HG02798 (cell line): ENCODE results near the gene ID1.
"Not testable (repeated sequence)": the region's sequence is repeated elsewhere in the genome, so short reads cannot be mapped to it uniquely, and the experiment has no call there.

Experiments
- ATAC-seq: cut with Tn5 transposase; IDR thresholded peaks from one replicate; pipeline ENCODE4 v1.9.1; 2021; ENCODE audit warnings: mild to moderate bottlenecking; ENCODE audit not compliant: unreplicated experiment, poor library complexity

ID1 gene

DNA sequence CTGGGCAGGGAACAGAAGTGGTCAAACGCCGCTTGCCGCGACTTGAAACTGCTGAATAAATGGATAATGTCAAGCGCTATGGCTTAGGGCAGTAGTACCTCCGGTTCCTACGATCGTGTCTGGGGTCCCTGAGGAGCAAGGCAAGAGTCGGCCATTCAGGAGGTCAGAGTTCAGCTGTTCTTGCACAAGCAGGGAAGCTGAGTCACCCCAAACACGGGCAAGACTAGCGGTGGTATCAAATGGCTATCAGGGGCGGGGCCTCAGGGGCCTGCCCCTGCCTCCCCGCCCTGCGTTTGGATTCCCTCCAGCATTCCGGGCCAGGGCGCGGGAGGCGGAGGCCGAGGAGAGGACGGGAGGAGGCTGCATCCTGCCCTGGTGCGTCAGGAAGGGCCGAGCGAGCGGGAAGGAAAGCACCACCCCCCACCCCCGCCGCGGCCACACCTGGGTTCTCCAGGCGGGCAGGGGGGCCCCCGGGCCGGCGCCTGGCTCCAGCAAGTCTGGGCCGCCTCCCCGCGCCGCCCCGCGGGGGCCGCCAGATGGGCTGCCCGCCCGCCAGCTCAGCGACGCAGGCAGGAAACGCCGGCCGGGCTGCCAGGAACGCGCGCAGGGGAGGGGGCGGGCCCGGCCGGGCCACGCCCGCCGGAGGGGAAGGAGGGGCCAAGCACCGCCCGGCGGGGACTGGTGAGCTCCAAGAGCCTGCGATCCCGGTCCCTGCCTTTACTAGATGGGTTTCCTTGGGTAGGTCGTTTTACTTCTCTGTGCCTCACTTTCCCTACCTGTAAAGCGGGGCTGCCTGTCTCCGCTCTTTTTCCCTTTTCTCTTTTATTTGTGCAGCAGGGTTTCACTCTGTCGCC, 32.2 kb upstream of the ID1 start:
- ATAC-seq = peak; percentile 89

DNA sequence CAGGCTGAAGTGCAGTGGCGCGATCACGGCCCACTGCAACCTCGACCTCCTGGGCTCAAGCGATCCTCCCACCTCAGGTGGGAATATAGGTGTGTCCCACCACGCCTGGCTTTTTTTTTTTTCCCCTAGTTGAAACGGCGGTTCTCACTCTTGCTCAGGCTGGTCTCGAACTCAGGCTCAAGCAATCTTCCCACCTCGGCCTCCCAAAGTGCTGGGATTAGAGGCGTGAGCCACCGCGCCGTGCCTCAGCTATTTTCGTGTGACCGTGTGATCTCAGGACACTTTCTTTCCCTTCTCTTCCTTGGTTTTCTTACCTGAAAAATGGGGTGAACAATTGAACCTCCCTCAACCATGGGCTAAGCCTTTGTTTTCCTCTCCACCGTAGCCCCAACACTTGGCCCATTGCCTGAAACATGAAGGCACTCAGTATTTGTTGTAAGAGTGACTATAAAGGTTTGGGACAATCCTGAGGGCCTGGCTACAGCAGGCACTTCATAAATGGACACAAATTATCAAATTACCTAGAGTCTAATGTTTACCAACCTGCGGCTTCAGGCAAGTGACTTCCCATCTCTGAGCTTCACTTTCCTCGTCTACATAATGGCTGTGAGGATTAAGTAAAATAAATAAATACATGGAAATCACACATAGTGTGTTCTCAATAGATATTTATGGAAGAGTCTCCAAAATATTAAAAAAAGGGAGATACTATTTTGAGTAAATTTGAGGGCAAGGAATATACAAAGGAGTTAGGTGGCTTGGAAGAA, 31.4 kb upstream of the ID1 start:
- ATAC-seq = no peak

DNA sequence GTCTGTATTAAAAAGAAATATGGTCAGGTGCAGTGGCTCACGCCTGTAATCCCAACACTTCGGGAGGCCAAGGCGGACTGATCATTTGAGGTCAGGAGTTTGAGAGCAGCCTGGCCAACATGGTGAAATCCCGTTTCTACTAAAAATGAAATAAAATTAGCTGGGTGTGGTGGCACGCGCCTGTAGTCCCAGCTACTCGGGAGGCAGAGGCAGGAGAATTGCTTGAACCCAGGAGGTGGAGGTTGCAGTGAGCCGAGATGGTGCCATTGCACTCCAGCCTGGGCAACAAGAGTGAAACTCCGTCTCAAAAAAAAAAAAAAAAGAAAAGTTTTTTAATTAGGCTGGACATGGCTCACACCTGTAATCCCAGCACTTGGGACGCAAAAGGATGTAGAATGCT, 30.1 kb upstream of the ID1 start:
- not testable (repeated sequence) for ATAC-seq

DNA sequence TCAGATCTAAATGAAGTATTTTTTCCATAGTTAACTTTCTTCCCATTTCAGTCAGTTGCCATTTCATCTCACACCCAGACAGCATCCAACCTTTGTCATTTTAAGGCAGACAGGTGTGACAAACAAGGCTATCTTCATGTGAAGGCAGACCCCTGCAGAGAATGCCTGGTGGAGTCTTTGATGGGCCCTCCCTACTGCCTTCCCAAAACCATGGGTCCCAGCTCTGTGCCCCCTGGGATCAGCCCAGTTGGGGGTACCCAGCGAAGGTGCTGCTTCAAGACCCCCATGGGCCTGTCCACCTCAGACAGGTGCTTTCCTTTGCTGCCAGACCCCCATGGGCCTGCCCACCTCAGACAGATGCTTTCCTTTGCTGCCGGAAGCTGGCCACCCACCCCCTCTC, 28.3 kb upstream of the ID1 start:
- no peak for ATAC-seq

DNA sequence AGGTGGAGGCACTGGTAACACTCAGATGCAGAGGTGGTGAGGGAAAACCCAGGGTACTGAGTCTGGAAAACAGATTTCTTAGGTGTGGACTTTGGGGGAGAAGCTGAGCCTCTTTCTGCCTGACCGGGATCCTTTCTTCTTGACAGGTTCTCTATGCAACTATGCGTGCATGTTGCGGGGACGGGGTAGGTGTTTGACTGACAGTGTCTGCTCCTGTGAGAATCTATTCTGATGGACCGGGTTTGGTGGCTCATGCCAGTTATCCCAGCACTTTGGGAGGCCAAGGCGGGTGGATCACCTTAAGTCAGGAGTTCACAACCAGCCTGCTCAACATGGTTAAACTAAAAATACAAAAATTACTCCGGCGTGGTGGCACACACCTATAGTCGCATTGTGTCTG, 27.9 kb upstream of the ID1 start:
- no peak for ATAC-seq

DNA sequence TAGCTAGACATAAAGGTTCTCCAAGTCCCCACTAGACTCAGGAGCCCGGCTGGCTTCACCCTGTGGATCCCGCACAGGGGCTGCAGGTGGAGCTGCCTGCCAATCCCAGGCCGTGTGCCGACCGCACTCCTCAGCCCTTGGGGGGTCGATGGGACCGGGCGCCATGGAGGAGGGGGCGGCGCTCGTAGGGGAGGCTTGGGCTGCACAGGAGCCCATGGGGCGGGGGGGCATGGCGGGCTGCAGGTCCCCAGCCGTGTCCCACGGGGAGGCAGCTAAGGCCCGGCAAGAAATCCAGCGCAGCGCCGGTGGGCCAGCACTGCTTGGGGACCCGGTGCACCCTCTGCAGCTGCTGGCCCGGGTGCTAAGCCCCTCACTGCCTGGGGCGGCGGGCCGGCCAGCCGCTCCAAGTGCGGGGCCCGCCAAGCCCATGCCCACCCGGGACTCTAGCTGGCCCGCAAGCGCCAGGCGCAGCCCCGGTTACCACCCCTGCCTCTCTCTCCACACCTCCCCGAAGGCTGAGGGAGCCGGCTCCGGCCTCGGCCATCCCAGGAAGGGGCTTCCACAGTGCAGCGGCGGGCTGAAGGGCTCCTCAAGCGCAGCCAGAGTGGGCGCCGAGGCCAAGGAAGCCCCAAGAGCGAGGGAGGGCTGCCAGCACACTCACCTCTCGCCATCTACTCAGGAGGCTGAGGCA, 26.5 kb upstream of the ID1 start:
- no peak for ATAC-seq

DNA sequence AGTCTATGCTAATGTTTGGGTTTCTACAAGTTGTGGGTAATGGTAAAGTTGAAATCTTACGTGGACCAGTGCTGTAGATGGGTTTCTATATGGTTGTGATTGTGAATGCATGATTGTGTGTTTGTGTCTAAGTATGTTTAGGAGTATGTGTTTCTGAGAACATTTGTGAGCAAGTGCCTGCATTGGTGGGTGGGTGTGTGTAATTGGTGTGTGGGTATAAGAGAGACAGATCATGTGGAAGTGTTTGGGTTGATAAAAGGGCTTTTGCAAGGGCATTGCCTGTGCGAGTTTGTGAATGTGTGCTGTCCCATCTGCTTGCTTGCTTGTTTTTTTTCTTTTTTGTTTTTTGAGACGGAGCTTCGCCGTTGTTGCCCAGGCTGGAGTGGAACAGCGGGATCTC, 25.8 kb upstream of the ID1 start:
- no peak for ATAC-seq

DNA sequence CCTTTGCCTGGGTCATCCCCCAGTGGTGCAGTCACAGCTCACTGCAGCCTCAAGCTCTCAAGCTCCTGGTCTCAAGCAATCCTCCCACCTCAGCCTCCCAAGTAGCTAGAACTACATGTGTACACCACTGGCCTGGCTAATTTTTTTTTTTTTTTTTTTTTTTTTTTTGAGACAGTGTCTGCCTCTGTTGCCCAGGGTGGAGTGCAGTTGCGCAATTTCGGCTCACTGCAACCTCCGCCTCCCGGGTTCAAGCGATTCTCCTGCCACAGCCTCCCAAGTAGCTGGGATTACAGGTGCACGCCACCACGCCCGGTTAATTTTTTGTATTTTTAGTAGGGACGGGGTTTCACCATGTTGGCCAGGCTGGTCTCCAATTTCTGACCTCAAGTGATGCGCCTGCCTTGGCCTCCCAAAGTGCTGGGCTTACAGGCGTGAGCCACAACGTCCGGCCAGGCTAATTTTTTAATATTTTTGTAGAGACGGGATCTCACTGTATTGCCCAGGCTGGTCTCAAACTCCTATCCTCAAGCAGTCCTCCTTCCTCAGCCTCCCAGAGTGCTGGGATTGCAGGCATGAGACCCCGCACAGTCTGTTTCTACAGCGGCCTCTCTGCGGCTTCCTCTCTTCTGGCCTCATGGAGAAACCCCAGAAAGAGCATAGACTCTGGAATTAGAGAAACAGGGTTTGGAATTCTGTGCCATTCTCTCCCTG, 25.0 kb upstream of the ID1 start:
- not testable (repeated sequence) for ATAC-seq

DNA sequence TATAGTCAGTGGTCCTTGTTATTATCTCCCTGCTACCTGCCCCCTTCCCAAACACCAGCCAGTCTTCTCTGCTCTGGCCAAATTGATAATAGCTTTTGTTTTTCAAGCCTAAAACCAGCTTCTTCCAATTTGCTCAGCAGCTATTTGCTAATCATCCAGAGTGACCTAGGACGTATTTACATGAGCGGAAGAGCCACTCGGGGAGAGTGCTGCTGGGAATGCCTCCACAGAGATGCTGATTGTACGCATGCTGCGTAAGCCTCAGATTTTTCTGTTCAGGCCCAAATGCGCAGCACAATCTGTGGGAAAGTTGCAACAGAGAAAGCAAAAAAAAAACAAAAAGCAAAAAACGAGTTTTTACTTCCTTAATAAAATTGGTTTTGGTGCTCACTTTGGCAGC, 24.4 kb upstream of the ID1 start:
- no peak for ATAC-seq

DNA sequence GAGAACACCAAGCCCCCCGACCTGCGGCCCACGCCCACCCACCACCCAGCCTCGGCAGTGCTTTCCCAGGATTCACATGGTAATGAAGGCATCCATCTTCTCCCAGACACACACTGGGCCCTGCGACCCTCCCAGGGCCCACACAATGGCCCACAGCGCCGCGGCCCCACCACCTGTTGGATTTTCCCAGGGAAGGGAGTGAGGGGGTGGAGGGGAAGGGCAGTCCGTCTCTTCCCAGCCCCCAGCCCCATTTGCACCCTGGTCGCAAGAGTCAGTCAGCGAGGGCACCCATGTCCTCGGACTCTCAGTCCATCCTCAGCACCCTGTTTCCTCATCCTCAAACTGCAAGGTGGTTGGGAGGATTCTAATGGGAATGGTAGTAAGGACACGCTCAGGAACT, 23.7 kb upstream of the ID1 start:
- ATAC-seq = no peak

DNA sequence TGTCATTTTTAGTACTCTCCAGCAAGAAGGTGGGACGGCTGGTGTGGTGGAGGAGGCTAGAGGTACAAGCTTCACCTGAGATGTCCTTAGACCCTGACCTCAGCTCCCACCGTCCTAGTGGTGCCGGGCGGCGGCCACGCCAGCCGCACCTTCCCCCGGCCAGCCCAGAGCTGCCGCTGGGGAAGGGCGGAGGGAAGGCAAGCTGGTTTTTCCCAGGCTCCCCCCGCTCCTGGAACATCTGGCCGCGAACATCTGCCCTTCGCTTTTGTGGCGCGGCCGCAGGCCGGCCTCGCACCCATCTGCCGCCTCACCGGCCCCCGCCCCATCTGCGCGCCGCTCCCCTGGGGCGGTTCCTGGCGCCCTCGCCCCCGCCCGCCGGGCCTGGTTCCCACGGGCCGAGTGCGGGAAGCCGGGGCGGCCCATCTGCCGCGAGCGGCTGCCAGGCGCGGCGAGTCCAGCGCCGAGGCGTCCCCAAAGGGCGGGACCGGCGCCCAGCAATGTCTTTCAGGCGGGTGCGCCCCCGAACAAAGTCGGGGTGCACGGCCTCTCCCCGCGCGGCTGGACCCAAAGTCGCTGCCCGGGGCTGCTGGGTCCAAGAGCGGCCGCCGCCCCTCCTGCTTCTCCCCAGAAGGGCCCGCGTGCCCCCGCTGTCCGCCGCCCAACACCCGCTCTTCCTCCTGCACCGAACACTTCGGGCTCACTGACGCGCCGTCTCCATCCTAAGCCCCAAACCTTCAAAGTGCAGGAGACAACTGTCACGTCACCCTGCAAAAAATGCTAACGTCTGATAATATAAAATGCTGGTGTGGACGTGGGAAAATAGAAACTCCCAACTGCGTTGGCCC, 17.3 kb upstream of the ID1 start:
- no peak for ATAC-seq

DNA sequence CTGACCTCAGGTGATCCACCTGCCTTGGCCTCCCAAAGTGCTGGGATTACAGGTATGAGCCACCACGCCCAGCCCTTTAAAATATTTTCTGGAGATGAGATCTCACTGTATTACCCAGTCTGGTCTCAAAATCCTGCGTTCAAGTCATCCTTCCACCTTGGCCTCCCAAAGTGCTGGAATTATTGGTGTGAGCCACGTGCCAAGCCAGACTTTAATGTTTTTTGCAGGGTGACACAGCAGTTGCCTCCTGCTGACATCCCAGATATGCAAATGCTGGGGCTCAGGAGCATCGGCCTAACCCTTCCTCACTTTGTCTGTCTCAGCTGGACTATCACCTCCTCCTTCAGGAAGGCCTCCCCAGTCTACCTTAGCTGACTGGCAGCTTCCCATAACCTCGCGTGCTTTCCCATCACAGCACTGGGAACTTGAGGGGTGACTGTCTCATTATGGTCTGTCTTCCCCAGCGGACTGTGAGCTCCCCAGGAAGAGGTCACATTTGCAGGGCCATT, 14.3 kb upstream of the ID1 start:
- no peak for ATAC-seq

DNA sequence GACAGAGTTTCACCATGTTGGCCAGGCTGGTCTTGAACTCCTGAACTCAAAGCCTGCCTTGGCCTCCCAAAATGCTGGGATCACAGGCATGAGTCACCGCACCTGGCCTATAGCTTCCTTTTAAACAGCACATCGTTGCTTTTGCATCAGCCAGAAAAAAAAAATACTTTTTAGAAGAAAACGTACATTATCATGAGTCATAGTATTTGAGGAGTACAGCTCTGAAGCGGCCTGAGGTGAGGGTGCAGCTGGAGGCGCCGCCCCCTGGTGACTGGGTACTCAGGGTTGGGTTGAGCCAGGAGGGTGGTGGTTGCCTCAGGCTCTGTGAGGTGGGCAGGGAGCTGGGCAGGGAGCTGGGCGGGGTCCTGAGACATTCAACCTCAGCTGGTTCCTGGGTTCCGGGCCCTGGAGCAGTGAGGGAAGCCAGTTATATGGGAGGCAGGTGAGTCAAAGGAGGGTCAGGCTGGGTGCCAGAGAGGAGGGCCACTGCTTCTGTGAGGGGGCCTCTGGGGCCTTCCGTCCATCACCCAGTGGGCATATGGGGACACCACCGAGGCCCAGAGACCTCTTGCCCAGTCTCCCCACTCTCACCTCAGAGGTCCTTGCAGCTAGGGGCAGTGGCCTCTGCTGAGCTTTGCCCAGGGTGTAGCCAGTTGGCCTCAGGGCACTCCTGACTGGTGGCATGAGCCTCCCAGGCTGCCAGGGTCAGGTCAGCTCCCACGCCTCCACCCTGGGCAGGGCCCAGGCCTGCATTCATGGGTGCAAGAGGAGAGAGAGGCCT, 11.7 kb upstream of the ID1 start:
- ATAC-seq = no peak

DNA sequence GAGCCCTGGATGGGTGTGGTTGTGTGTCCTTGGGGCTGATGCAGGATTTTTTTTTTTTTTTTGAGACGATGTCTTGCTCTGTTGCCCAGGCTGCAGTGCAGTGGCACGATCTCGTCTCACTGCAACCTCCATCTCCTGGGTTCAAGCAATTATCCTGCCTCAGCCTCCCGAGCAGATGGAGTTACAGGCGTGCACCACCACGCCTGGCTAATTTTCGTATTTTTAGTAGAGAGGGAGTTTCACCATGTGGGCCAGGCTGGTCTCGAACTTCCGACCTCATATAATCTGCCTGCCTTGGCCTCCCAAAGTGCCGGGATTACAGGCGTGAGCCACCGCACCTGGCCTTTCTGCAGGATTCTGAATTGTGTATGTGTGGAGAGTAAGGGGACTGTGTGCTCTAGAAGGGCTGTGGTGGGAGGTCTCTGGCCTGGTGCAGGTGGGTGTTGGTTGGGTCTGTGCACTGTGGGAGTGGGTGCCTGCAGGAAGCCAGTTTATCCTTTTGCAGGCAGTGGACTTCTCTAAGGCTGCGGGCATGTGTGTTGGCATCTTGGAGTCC, 11.0 kb upstream of the ID1 start:
- no peak for ATAC-seq

DNA sequence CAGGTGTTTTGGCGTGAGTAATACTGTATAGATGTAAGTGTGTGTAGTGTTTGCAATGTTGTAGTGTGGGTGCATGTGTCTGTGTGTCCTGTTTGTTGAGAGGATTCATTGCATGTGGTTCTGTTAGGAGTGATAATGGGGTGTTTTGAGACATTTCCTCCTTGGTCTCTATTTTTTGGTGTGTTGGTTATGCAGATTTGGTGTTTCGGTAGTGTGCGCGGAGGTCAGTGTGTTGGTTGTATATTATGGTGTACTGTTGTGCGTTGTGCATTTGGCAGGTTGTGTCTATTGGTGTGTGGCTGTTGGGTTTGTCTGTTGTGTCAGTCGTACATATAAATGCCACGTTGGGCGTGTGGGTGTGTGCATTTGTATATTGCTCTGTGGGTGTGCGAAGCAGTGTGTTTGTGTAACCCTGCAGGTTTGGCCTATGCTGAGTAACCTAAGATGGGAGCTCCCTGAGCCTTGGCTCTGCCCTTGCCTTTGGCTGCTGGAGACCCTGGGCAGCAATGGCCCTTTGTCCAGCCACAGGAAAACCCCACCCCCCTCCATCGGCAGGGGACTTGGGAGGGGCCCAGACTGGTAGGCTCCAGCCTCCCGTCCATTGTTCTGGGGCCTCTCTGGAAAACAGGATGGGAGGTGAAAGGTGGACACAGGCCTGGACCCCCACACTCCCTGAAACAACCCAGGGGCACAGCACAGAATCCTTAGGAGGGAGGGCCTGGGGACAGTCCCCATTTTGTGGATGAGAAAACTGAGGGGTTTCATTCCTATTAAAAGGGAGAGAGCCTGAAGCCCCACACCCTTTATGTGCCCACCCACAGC, 10.3 kb upstream of the ID1 start:
- no peak for ATAC-seq

DNA sequence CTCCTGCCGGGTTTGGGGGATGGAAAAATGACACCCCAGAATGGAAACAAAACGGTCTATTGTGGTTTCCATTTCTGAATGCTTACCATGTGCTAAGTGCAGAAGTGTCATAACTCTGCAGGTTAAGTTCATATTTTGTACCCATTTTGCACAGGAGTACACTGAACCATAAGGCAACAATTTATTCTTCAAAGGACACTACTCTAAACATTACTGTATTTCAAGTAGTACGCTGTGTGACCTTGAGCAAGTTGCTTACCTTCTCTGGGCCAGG, 9.8 kb upstream of the ID1 start:
- ATAC-seq = no peak

DNA sequence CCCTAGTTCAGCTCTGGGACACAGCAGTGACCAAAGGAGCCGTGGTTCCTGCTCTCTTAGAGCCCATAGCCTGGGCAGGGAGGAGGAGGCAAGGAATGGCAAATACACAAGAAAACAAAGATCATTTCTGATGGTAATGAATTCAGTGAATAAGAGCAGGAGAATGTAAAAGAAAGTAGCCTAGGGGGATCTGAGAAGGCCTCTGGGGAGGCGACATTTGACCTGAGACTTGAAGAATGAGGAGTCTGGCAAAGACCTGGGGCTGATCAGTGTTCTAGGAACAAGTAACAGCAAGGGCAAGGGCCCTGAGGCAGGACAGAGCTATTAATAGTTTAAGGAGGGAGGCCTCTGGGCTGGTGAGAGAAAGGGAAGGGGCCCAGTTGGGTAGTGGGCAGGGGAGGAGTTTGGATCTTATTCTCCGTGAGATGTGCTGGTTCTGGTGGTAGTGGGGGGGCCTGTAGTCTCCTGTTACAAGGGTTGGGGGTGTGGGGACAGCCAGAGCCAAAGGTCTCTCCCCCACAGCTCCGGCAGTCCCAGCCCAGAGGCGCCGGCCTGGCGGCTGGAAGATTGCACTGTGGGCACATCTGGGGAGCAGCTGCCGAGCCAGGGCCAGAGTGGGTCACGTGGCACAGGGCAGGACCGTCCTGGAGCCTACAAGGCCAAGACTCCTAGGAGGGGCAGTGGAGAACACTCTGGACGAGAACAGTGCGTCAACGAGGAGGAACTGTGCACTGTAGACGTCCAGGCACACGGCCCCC, 9.3 kb upstream of the ID1 start:
- ATAC-seq = no peak
